ENCODE data around the gene NR6A1. TPM values are rescaled to one million over a fixed set of nuclear protein-coding genes. Genes with fewer than 3 reads are reported as not detected.

Gene NR6A1
- total RNA-seq, 2 experiments from 2014 or later: 17.5 to 23.0 TPM

GRCh38 chr9:124512806-124513204 lies 258.3 kb downstream of the NR6A1 start:
- Histone ChIP-seq H3K27ac (ENCODE audit: low read depth, low read length, poor library complexity, severe bottlenecking) (no peak overlapping the region), H3K4me3 (ENCODE audit: low read depth, low read length, poor library complexity, severe bottlenecking) (no peak overlapping the region), H3K4me2 (ENCODE audit: low read length) (no peak overlapping the region), H3K9me2 (ENCODE audit: insufficient read depth, low read length) (no peaks in the 10 kb centered on the region), H2AFZ (ENCODE audit: low read length) (no peak overlapping the region), H3K4me1 (ENCODE audit: insufficient read depth, low read length, poor library complexity, severe bottlenecking) (peaks cover 6% of the 10 kb centered on the region), H3K36me3 (ENCODE audit: insufficient read depth, low read length) (no peaks in the 10 kb centered on the region), H3K79me2 (ENCODE audit: insufficient read depth, low read depth, low read length) (no peaks in the 10 kb centered on the region), H3K9me3 (ENCODE audit: low read length) (no peaks in the 10 kb centered on the region), H4K20me1 (ENCODE audit: insufficient read depth, low read length) (no peaks in the 10 kb centered on the region)
- CTCF ChIA-PET (ENCODE audit: unreplicated experiment): no interaction called here
- intact Hi-C loops (cut with micrococcal nuclease; ENCODE audit: unreplicated experiment): no loop called here
- POLR2A ChIA-PET: no interaction called here
- no peak for DNase-seq (ENCODE audit: low spot score)
- no TSS peak for BruUV-seq (replicated peaks)
- TF ChIP-seq EZH2phosphoT487 (IDR thresholded peaks at IDR 0.05; ENCODE audit: borderline replicate concordance, low read depth, low read length) (no peak), CTCF (conservative IDR thresholded peaks at IDR 0.05; ENCODE audit: low read length) (no peak)

GRCh38 chr9:124511891-124512805 lies 259.0 kb downstream of the NR6A1 start:
- no peak overlapping the region for H2AFZ ChIP-seq (ENCODE audit: low read length)
- H3K36me3 ChIP-seq (ENCODE audit: insufficient read depth, low read length): no peaks in the 10 kb centered on the region
- H3K4me1 ChIP-seq (ENCODE audit: insufficient read depth, low read length, poor library complexity, severe bottlenecking): peaks cover 6% of the 10 kb centered on the region
- H3K79me2 ChIP-seq (ENCODE audit: insufficient read depth, low read depth, low read length): no peaks in the 10 kb centered on the region
- no peak overlapping the region for H3K4me2 ChIP-seq (ENCODE audit: low read length)
- no peaks in the 10 kb centered on the region for H4K20me1 ChIP-seq (ENCODE audit: insufficient read depth, low read length)
- no peaks in the 10 kb centered on the region for H3K9me3 ChIP-seq (ENCODE audit: low read length)
- ChIA-PET CTCF (ENCODE audit: unreplicated experiment) (interaction anchor here (0.6 kb wide), 1 partner anchor 32 kb away, joined by 3 read pairs; no protein-coding TSS in a partner anchor), POLR2A (no interaction called here)
- H3K4me3 ChIP-seq (ENCODE audit: low read depth, low read length, poor library complexity, severe bottlenecking): no peak overlapping the region
- TF ChIP-seq CTCF (conservative IDR thresholded peaks at IDR 0.05; ENCODE audit: low read length): no peak
- TF ChIP-seq EZH2phosphoT487 (IDR thresholded peaks at IDR 0.05; ENCODE audit: borderline replicate concordance, low read depth, low read length): no peak
- no peaks in the 10 kb centered on the region for H3K9me2 ChIP-seq (ENCODE audit: insufficient read depth, low read length)
- DNase-seq (ENCODE audit: low spot score): no peak
- BruUV-seq (replicated peaks): no TSS peak
- intact Hi-C loops (cut with micrococcal nuclease; ENCODE audit: unreplicated experiment): no loop called here
- H3K27ac ChIP-seq (ENCODE audit: low read depth, low read length, poor library complexity, severe bottlenecking): no peak overlapping the region

GRCh38 chr9:124511426-124511840 lies 259.7 kb downstream of the NR6A1 start:
- no TSS peak for BruUV-seq (replicated peaks)
- Histone ChIP-seq H3K79me2 (ENCODE audit: insufficient read depth, low read depth, low read length) (no peaks in the 10 kb centered on the region), H4K20me1 (ENCODE audit: insufficient read depth, low read length) (no peaks in the 10 kb centered on the region), H2AFZ (ENCODE audit: low read length) (no peak overlapping the region), H3K4me3 (ENCODE audit: low read depth, low read length, poor library complexity, severe bottlenecking) (no peak overlapping the region), H3K9me3 (ENCODE audit: low read length) (no peaks in the 10 kb centered on the region), H3K9me2 (ENCODE audit: insufficient read depth, low read length) (no peaks in the 10 kb centered on the region), H3K36me3 (ENCODE audit: insufficient read depth, low read length) (no peaks in the 10 kb centered on the region), H3K4me2 (ENCODE audit: low read length) (no peak overlapping the region), H3K4me1 (ENCODE audit: insufficient read depth, low read length, poor library complexity, severe bottlenecking) (peaks cover 6% of the 10 kb centered on the region), H3K27ac (ENCODE audit: low read depth, low read length, poor library complexity, severe bottlenecking) (no peak overlapping the region)
- CTCF ChIA-PET (ENCODE audit: unreplicated experiment): no interaction called here
- intact Hi-C loops (cut with micrococcal nuclease; ENCODE audit: unreplicated experiment): no loop called here
- POLR2A ChIA-PET: no interaction called here
- no peak for TF ChIP-seq CTCF (conservative IDR thresholded peaks at IDR 0.05; ENCODE audit: low read length)
- no peak for TF ChIP-seq EZH2phosphoT487 (IDR thresholded peaks at IDR 0.05; ENCODE audit: borderline replicate concordance, low read depth, low read length)
- DNase-seq (ENCODE audit: low spot score): no peak
